Subcutaneous abdominal adipose tissue (tissue), 5 donors: Measurements from ENCODE around the gene FSTL4.
A peak's percentile ranks its signal among the peaks of the same experiment; 100 is the strongest.

Experiments
- H3K27ac ChIP-seq: one replicate; pipeline ENCODE4 v1.7.0; 2013; ENCODE audit warnings: low read depth, mild to moderate bottlenecking, inconsistent platforms, low read length, moderate library complexity
- H3K27me3 ChIP-seq, 5 donors: one replicate each; pipeline ENCODE4 v1.7.0; 2013; ENCODE audit warnings: low read length in 5 of 5, inconsistent platforms in 1 of 5; ENCODE audit not compliant: control insufficient read depth in 5 of 5, insufficient read depth in 4 of 5
- H3K36me3 ChIP-seq, 5 donors: one replicate each; pipeline ENCODE4 v1.7.0; 2013; ENCODE audit warnings: low read length in 5 of 5; ENCODE audit not compliant: control insufficient read depth in 5 of 5, insufficient read depth in 5 of 5
- H3K4me1 ChIP-seq, 5 donors: one replicate each; pipeline ENCODE4 v1.7.0; 2013; ENCODE audit warnings: low read length in 5 of 5, mild to moderate bottlenecking in 3 of 5, moderate library complexity in 1 of 5; ENCODE audit not compliant: control insufficient read depth in 5 of 5, insufficient read depth in 5 of 5
- H3K4me3 ChIP-seq, 5 donors: one replicate each; pipeline ENCODE4 v1.7.0; 2013; ENCODE audit warnings: low read length in 5 of 5, low read depth in 1 of 5
- H3K9ac ChIP-seq, 5 donors: one replicate each; pipeline ENCODE4 v1.7.0; 2013; ENCODE audit warnings: low read length in 5 of 5, mild to moderate bottlenecking in 4 of 5, moderate library complexity in 3 of 5
- H3K9me3 ChIP-seq, 5 donors: one replicate each; pipeline ENCODE4 v1.7.0; 2013; ENCODE audit warnings: low read length in 5 of 5; ENCODE audit not compliant: control insufficient read depth in 5 of 5
- donor health status: healthy.
- donor health status: healthy.
- donor health status: healthy.
- donor health status: healthy.
- donor health status: healthy.

The FSTL4 gene

DNA sequence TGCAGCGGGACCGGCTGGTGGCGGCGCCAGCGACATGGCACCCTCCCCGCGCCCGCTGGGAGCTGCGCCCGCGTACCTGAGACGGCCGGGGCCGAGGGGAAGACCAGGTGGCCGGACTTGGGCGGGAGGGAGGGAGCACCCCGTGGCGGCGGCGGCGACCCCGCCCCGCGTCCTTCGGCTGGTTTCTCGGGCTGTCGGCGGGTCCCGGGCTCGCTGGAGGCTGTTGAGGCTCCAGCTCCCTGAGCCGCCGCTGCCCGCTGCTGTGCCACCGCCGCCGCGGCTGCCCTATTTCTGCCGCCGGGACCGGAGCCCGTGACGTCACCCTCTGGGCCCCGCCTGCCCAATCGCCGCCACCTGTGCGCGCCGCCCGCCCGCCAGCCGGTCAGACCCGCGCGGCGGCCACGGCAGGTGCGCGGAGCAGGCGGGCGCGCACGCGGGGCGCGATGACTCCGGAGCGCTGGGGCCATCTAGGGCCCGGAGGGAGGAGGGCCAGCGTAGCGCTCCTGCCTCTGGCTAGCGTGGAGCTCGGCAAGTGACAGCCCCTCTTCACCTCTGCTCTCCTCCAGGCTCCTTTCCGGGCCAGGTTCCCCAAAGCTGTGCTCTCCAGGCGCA is at the start of gene FSTL4:
Gene FSTL4 (minus strand): TSS at position 293 of the 612 bp plus-strand sequence.
- Histone ChIP-seq H3K27me3 (peaks cover 35 to 64% (median 46%) of the 10 kb centered on the region in 5 donors), H3K27ac (no peak within 1 kb of the TSS), H3K36me3 (no peaks in the 10 kb centered on the region), H3K9ac (no peak within 1 kb of the TSS), H3K4me3 (peak within 1 kb of the TSS; percentile 17 to 46 (median 38)), H3K4me1 (peaks cover 0 to 22% (median 17%) of the 10 kb centered on the region in 5 donors), H3K9me3 (no peaks in the 10 kb centered on the region)

DNA sequence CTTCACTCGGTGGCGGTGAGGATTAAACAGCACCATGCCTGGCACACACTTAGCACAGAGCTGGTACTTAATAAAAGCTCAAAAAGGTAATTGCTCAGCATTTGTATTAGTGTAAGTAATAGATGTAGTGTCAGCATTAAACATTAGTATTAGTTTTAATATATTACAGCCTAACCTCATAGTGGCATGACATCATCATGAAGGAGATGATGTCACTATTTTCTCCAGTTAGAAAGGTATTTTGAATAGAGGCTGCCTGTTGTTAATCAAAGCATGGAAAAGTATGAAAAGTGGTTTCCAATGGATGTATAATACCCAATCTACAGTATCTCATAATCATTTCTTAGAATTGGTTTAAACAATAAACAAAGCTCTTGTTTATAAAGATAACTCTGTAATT is 49.0 kb upstream of the FSTL4 start:
- Histone ChIP-seq H3K36me3 (no peaks in the 10 kb centered on the region), H3K9ac (no peak overlapping the region), H3K4me3 (no peak overlapping the region), H3K27me3 (no peaks in the 10 kb centered on the region), H3K4me1 (no peaks in the 10 kb centered on the region), H3K9me3 (no peaks in the 10 kb centered on the region), H3K27ac (no peak overlapping the region)

DNA sequence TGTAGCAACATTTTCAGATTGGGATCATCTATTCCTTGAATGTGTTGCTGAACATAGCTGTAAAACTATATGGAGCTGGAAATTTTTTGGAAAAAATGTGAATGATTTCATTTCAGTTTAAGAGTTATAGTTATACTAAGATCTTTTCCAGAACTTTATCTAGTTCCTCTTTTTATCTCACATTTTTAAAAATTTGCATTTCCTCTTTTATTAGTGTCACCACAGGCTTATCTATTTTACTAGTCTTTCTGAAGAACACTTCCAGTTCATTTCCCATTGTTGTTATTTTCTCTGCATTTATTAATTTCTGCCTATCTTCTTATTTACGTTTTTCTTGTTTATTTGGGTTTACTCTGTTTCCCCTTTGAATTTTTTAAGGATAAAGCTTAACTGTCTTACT is 46.0 kb upstream of the FSTL4 start:
- Histone ChIP-seq H3K9ac (no peak overlapping the region), H3K4me3 (no peak overlapping the region), H3K9me3 (no peaks in the 10 kb centered on the region), H3K27ac (no peak overlapping the region), H3K4me1 (no peaks in the 10 kb centered on the region), H3K27me3 (no peaks in the 10 kb centered on the region), H3K36me3 (no peaks in the 10 kb centered on the region)

DNA sequence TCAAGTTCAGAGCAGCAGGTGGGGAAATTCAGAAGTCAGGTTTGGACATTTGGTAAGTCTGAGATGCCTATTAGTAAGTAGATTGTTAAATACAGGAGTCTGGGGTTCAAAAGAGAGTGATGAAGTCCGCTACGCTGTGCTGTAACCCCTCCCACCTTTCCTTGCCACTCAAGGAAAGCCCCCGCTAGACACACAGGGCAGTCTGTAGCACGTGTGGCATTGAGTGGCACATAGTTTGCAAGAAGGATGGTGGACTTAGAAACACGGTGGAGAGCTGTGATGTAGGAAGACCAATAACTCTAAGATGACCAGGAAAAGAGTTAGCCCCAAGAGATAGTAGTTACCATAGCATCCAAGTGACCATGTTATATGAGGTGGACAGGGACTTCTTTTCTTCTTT is 44.7 kb upstream of the FSTL4 start:
- H3K36me3 ChIP-seq, result no peaks in the 10 kb centered on the region
- no peaks in the 10 kb centered on the region for H3K9me3 ChIP-seq
- H3K9ac ChIP-seq, result no peak overlapping the region
- H3K4me1 ChIP-seq, result no peaks in the 10 kb centered on the region
- no peak overlapping the region for H3K4me3 ChIP-seq
- H3K27ac ChIP-seq, result no peak overlapping the region
- no peaks in the 10 kb centered on the region for H3K27me3 ChIP-seq

DNA sequence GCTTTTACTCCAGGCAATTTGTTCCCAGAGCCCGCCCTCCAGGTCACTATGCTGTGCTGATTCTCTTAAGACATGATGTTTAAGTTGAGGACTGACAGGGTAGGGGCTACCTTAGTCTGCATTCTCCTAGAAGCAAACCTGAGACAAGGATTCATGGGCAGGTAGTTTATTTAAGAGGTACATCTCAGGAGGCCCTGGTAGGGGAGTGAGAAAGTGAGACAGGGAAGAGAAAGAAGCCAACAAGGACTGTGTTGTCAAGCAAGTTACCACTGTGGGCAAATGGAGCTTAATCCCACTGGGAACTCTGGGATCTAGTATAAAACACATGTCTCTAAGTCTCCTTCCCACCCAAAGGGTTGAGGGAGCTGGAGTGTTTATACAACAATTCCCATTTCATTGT is 43.6 kb upstream of the FSTL4 start:
- no peak overlapping the region for H3K4me3 ChIP-seq
- H3K36me3 ChIP-seq, result no peaks in the 10 kb centered on the region
- no peaks in the 10 kb centered on the region for H3K9me3 ChIP-seq
- no peak overlapping the region for H3K9ac ChIP-seq
- H3K27ac ChIP-seq, result no peak overlapping the region
- H3K4me1 ChIP-seq, result no peaks in the 10 kb centered on the region
- H3K27me3 ChIP-seq, result no peaks in the 10 kb centered on the region

DNA sequence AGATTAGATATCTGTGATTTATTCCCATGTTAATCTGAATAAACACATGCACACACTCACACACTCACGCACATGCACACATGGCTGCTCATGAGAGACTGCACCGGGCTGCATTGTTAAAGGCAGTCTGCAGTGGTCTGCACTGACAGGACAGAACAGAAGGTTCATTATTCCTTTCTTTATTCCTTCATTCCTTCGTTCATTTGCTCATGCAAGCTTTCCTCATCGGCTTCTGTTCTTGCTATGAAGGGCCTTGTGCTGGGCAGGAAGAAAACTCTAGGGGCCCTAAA is 41.4 kb upstream of the FSTL4 start:
- H3K9ac ChIP-seq, result no peak overlapping the region
- H3K36me3 ChIP-seq, result no peaks in the 10 kb centered on the region
- H3K27me3 ChIP-seq, result no peaks in the 10 kb centered on the region
- no peak overlapping the region for H3K4me3 ChIP-seq
- H3K4me1 ChIP-seq, result no peaks in the 10 kb centered on the region
- peaks cover 0 to 3% (median 0%) of the 10 kb centered on the region in 5 donors for H3K9me3 ChIP-seq
- no peak overlapping the region for H3K27ac ChIP-seq

DNA sequence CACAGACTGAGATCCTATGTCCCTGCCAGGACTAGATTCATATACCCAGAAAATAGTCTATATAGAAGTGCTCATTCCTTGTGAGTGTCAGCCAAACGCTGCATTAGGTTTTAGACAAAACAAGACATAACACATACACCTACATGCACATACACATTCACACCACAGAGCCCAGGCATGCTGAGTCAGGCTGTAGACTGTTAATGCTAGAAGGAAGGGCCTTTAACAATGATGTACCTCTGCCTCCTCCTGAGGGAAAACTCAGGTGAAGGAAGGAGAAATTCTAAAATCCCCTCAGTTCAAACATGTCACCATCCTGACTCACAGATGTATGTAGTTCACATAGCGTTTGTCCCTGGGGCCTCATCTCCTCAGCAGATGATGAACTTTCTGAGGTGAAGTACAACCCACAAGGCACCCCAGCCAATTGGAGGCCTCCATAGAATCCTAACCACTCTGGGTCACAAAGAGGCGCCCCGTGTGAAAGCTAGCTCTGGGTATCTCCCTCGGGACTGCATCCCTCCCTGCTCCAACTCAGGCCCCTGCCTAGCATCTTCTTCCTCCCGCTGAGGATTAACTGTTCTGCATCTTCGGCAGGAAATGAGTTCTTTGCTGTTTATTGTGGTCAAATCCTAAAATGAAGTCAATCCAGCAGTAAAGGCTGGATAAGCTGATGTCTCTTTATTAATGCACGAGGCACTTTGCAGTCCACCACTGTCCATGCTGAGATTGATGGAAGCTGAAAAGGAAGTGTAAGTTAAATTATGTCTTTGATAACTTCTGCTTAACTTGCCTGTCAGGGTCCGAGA is 40.8 kb upstream of the FSTL4 start:
- Histone ChIP-seq H3K9me3 (peaks cover 0 to 3% (median 0%) of the 10 kb centered on the region in 5 donors), H3K27ac (no peak overlapping the region), H3K4me1 (no peaks in the 10 kb centered on the region)

DNA sequence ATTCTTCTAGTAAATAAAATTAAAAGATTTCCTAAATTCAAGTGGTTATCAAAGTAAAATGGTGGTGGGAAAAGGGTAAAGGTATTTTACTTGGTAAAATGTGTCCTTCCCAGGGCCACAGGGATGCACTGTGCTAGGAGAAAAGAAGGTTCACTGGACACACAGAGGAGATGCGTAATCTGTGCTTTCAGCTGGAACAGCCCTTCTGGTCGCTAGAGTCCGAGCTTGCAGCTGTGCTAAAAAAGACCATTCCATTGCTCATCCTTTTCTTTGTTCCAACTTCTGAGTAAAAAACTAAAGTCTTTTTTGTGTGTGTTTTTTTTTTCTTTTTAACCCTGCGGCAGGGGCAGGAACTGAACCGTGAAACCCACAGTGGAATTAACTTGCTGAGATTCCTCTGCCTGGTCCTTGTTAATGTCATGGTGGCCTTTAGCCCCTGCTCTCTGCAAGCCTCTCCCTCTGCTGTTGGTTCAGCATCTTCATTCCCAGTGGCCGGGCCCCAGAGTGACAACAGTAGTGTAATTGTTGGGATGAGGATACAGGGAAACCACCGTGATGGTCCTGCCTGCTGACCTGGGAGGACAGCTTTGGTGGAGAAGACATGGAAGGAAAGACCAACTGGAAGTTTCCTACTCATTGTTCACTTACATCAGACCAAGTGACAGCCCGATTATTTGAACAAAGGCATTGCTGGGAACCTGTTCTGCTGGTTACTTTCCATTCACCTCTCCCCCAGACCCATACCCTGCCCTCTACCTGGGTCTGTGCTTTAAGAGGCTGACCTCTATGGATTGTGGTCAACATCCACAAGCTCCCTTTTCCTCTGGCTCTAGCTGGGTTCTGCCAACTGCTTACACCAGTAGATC is 31.9 kb upstream of the FSTL4 start:
- Histone ChIP-seq H3K4me1 (no peaks in the 10 kb centered on the region), H3K36me3 (no peaks in the 10 kb centered on the region), H3K4me3 (no peak overlapping the region), H3K9ac (no peak overlapping the region), H3K27me3 (peaks cover 0 to 7% (median 3%) of the 10 kb centered on the region in 5 donors), H3K27ac (no peak overlapping the region), H3K9me3 (no peaks in the 10 kb centered on the region)

More for the DNA sequence above, 40.8 kb upstream of the FSTL4 start:
- H3K4me3 ChIP-seq, result no peak overlapping the region
- no peaks in the 10 kb centered on the region for H3K27me3 ChIP-seq
- no peaks in the 10 kb centered on the region for H3K36me3 ChIP-seq
- H3K9ac ChIP-seq, result no peak overlapping the region

DNA sequence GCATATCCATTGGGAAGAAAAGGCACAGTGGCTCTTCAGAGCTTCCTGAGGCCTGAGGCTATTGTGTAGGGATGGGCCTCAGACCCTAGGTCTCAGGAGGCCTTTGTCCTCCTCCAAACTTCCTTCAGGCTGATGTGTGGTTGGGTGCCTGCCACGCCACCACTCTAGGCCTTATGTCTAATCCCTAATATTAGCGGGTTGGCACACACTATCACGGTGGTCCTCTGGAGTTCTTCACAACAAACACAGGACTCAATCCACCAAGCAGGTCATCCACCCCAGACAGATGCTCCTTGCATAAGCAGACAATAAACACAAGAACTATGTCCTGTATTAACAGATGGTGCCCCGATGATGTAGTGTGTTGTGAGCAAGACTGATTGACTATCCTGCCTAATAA is 31.0 kb upstream of the FSTL4 start:
- Histone ChIP-seq H3K4me3 (no peak overlapping the region), H3K27ac (no peak overlapping the region), H3K36me3 (no peaks in the 10 kb centered on the region), H3K27me3 (peaks cover 0 to 7% (median 3%) of the 10 kb centered on the region in 5 donors), H3K9ac (no peak overlapping the region), H3K4me1 (no peaks in the 10 kb centered on the region), H3K9me3 (no peaks in the 10 kb centered on the region)

DNA sequence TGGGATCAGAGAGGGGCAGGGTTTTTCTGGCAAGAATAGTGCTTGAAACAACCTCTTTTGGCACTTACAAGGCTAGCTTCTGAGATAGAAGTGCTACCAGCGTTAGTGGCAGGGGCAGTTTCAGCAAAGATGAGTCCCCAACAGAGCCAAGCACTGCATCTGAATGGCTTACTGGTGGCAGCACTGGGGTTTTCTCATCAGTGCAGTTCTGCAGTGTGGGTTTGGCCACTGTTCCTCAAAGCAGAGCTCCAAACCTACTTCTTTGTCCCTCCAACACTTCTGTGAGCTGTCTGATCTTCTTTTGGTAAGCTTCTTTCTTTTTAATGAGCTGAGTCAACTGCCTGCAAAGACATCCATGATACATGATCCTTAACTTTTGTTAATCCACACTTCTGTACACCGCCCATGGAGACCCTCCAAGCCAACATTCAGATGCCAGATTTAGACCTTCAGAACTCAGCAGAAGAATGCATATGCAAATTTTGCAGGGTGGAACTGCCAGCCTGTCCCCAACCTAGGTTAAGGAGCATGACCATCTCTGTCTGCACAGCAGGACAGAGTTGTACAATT is 29.9 kb upstream of the FSTL4 start:
- H3K4me3 ChIP-seq, result no peak overlapping the region
- H3K4me1 ChIP-seq, result no peaks in the 10 kb centered on the region
- H3K36me3 ChIP-seq, result no peaks in the 10 kb centered on the region
- H3K27ac ChIP-seq, result no peak overlapping the region
- no peaks in the 10 kb centered on the region for H3K9me3 ChIP-seq
- H3K27me3 ChIP-seq, result peaks cover 0 to 7% (median 3%) of the 10 kb centered on the region in 5 donors
- no peak overlapping the region for H3K9ac ChIP-seq
